Karpas-422 (cell line): ENCODE data around the gene PRRG4. TPM values are rescaled to one million over a fixed set of nuclear protein-coding genes. Genes with fewer than 3 reads are reported as not detected.

ENCODE experiments used
- DNase-seq: peaks from one replicate; pipeline ENCODE4 v3.0.0-alpha.2; 2015
- H2AFZ ChIP-seq: fragments of 200-600 bp; sonication (generic); 2 replicates; pipeline ENCODE4 v1.6.1; 2014; ENCODE audit warnings: antibody characterized with exemption, low read length, mixed read lengths
- H3K27ac ChIP-seq: fragments of 200-600 bp; sonication (generic); 2 replicates; pipeline ENCODE4 v1.5.1; 2014; ENCODE audit warnings: mild to moderate bottlenecking, low read length, moderate library complexity
- H3K27me3 ChIP-seq: fragments of 200-600 bp; sonication (generic); 2 replicates; pipeline ENCODE4 v1.6.1; 2014; ENCODE audit warnings: low read length, mixed read lengths
- H3K36me3 ChIP-seq: fragments of 200-600 bp; sonication (generic); 2 replicates; pipeline ENCODE4 v1.6.1; 2014; ENCODE audit warnings: low read length, mixed read lengths; ENCODE audit not compliant: insufficient read depth
- H3K4me1 ChIP-seq: fragments of 200-600 bp; sonication (generic); 2 replicates; pipeline ENCODE4 v1.6.1; 2014; ENCODE audit warnings: mild to moderate bottlenecking, low read length, mixed read lengths
- H3K4me2 ChIP-seq: fragments of 200-600 bp; sonication (generic); 2 replicates; pipeline ENCODE4 v1.6.1; 2014; ENCODE audit warnings: low read length, low read depth, mild to moderate bottlenecking; ENCODE audit not compliant: poor library complexity, severe bottlenecking
- H3K4me3 ChIP-seq: fragments of 200-600 bp; sonication (generic); 2 replicates; pipeline ENCODE4 v1.5.1; 2014; ENCODE audit warnings: mild to moderate bottlenecking, antibody characterized with exemption, low read length, mixed read lengths
- H3K79me2 ChIP-seq: fragments of 200-600 bp; sonication (generic); 2 replicates; pipeline ENCODE4 v1.6.1; 2014; ENCODE audit warnings: mild to moderate bottlenecking, low read length, mixed read lengths
- H3K9ac ChIP-seq: fragments of 200-600 bp; sonication (generic); 2 replicates; pipeline ENCODE4 v1.6.0; 2014; ENCODE audit warnings: low read length
- H3K9me2 ChIP-seq: fragments of 200-600 bp; sonication (generic), shearing (Covaris generic); replicated peaks from 2 replicates; pipeline ENCODE4 v1.6.0; 2014; ENCODE audit warnings: mild to moderate bottlenecking, low read length, moderate library complexity; ENCODE audit not compliant: insufficient read depth
- H3K9me3 ChIP-seq: fragments of 300-700, 200-600 bp; sonication (generic); 2 replicates; pipeline ENCODE4 v1.6.1; 2014; ENCODE audit warnings: low read length, mixed read lengths
- H4K20me1 ChIP-seq: fragments of 200-600 bp; sonication (generic); 2 replicates; pipeline ENCODE4 v1.6.1; 2014; ENCODE audit warnings: mild to moderate bottlenecking, antibody characterized with exemption, low read length, low read depth; ENCODE audit not compliant: insufficient read depth
- total RNA-seq: library from RNA; depleted of rRNA; stranded (reverse); fragments of >200 nt; shearing (Covaris generic); gene quantifications from 2 replicates; pipeline ENCODE4 v1.2.3, GENCODE V29; 2014; ENCODE audit warnings: low replicate concordance

PRRG4 gene
- total RNA-seq, 1 experiment from 2014 or later: 0.19 TPM

GRCh38 chr11:32894149-32894827 is 64.6 kb downstream of the PRRG4 start:
- peaks cover 19% of the 10 kb centered on the region; the same call in 1 of the 2 replicates for H3K36me3 ChIP-seq
- H3K9ac ChIP-seq: peak overlapping the region; percentile 98
- peaks cover 61% of the 10 kb centered on the region for H3K79me2 ChIP-seq
- H3K9me2 ChIP-seq: no peaks in the 10 kb centered on the region
- peak overlapping the region; percentile 95 for H3K4me3 ChIP-seq
- peaks cover 36% of the 10 kb centered on the region for H3K4me1 ChIP-seq
- no peaks in the 10 kb centered on the region for H3K27me3 ChIP-seq
- DNase-seq: peak; percentile 84
- peak overlapping the region; percentile 87 for H3K4me2 ChIP-seq
- H3K9me3 ChIP-seq: no peaks in the 10 kb centered on the region
- H3K27ac ChIP-seq: peak overlapping the region; percentile 78
- peaks cover 6% of the 10 kb centered on the region for H4K20me1 ChIP-seq
- no peak overlapping the region for H2AFZ ChIP-seq

GRCh38 chr11:32894921-32895320 is 65.2 kb downstream of the PRRG4 start:
- H2AFZ ChIP-seq: no peak overlapping the region
- H3K9me2 ChIP-seq: no peaks in the 10 kb centered on the region
- no peaks in the 10 kb centered on the region for H3K9me3 ChIP-seq
- H3K4me2 ChIP-seq: peak overlapping the region; percentile 87
- DNase-seq: no peak
- H3K79me2 ChIP-seq: peaks cover 68% of the 10 kb centered on the region
- peak overlapping the region; percentile 98 for H3K9ac ChIP-seq
- H3K36me3 ChIP-seq: peaks cover 19% of the 10 kb centered on the region; the same call in 1 of the 2 replicates
- H3K27ac ChIP-seq: peak overlapping the region; percentile 78
- peak overlapping the region; percentile 95 for H3K4me3 ChIP-seq
- H3K27me3 ChIP-seq: no peaks in the 10 kb centered on the region
- peaks cover 36% of the 10 kb centered on the region for H3K4me1 ChIP-seq
- peaks cover 11% of the 10 kb centered on the region for H4K20me1 ChIP-seq

- H3K4me2 ChIP-seq: peak overlapping the region; percentile 87
- peaks cover 19% of the 10 kb centered on the region; the same call in 1 of the 2 replicates for H3K36me3 ChIP-seq
- H3K4me1 ChIP-seq: peaks cover 36% of the 10 kb centered on the region
- H3K4me3 ChIP-seq: peak overlapping the region; percentile 95
- H3K9ac ChIP-seq: peak overlapping the region; percentile 98
- peak overlapping the region; percentile 78 for H3K27ac ChIP-seq
- H4K20me1 ChIP-seq: peaks cover 11% of the 10 kb centered on the region
- peaks cover 73% of the 10 kb centered on the region for H3K79me2 ChIP-seq
- no peaks in the 10 kb centered on the region for H3K9me2 ChIP-seq
- no peaks in the 10 kb centered on the region for H3K27me3 ChIP-seq
- H3K9me3 ChIP-seq: no peaks in the 10 kb centered on the region
- no peak overlapping the region for H2AFZ ChIP-seq
- no peak for DNase-seq
These were observed 65.7 kb downstream of the PRRG4 start for GRCh38 chr11:32895471-32895870.

GRCh38 chr11:32897103-32897502 is 67.4 kb downstream of the PRRG4 start:
- peaks cover 89% of the 10 kb centered on the region for H3K79me2 ChIP-seq
- no peaks in the 10 kb centered on the region for H3K9me3 ChIP-seq
- no peaks in the 10 kb centered on the region for H3K27me3 ChIP-seq
- H3K36me3 ChIP-seq: peaks cover 23% of the 10 kb centered on the region; the same call in 1 of the 2 replicates
- H3K4me3 ChIP-seq: no peak overlapping the region
- no peak for DNase-seq
- H3K9me2 ChIP-seq: no peaks in the 10 kb centered on the region
- no peak overlapping the region for H2AFZ ChIP-seq
- peaks cover 25% of the 10 kb centered on the region for H3K4me1 ChIP-seq
- H4K20me1 ChIP-seq: peaks cover 17% of the 10 kb centered on the region
- H3K4me2 ChIP-seq: no peak overlapping the region
- no peak overlapping the region for H3K9ac ChIP-seq
- no peak overlapping the region for H3K27ac ChIP-seq

- H4K20me1 ChIP-seq: peaks cover 17% of the 10 kb centered on the region
- no peak overlapping the region for H3K27ac ChIP-seq
- H3K9ac ChIP-seq: no peak overlapping the region
- H3K36me3 ChIP-seq: peaks cover 27% of the 10 kb centered on the region; the same call in 1 of the 2 replicates
- peaks cover 100% of the 10 kb centered on the region for H3K79me2 ChIP-seq
- H3K9me2 ChIP-seq: no peaks in the 10 kb centered on the region
- no peak overlapping the region for H3K4me3 ChIP-seq
- H3K27me3 ChIP-seq: no peaks in the 10 kb centered on the region
- H3K4me2 ChIP-seq: no peak overlapping the region
- H3K4me1 ChIP-seq: peaks cover 32% of the 10 kb centered on the region
- DNase-seq: no peak
- no peak overlapping the region for H2AFZ ChIP-seq
- no peaks in the 10 kb centered on the region for H3K9me3 ChIP-seq
These were observed 69.7 kb downstream of the PRRG4 start for GRCh38 chr11:32899438-32899837.

- Histone ChIP-seq H3K9me3 (no peaks in the 10 kb centered on the region), H3K4me2 (no peak overlapping the region), H4K20me1 (peaks cover 14% of the 10 kb centered on the region), H3K4me3 (no peak overlapping the region), H3K27me3 (no peaks in the 10 kb centered on the region), H3K79me2 (peaks cover 99% of the 10 kb centered on the region), H3K4me1 (peaks cover 23% of the 10 kb centered on the region), H3K27ac (no peak overlapping the region), H3K9me2 (no peaks in the 10 kb centered on the region), H3K36me3 (peaks cover 27% of the 10 kb centered on the region; the same call in 1 of the 2 replicates), H2AFZ (no peak overlapping the region), H3K9ac (no peak overlapping the region)
- no peak for DNase-seq
These were observed 72.5 kb downstream of the PRRG4 start for GRCh38 chr11:32902089-32902665.

GRCh38 chr11:32905028-32905667 is 75.4 kb downstream of the PRRG4 start:
- H3K79me2 ChIP-seq: peaks cover 99% of the 10 kb centered on the region
- no peak for DNase-seq
- no peak overlapping the region for H2AFZ ChIP-seq
- H3K4me3 ChIP-seq: no peak overlapping the region
- H3K4me1 ChIP-seq: peaks cover 23% of the 10 kb centered on the region
- H3K9me2 ChIP-seq: no peaks in the 10 kb centered on the region
- H3K27ac ChIP-seq: peak overlapping the region; percentile 33
- peaks cover 7% of the 10 kb centered on the region; the same call in 1 of the 2 replicates for H4K20me1 ChIP-seq
- no peak overlapping the region for H3K4me2 ChIP-seq
- H3K9me3 ChIP-seq: no peaks in the 10 kb centered on the region
- H3K9ac ChIP-seq: no peak overlapping the region
- no peaks in the 10 kb centered on the region for H3K27me3 ChIP-seq
- peaks cover 28% of the 10 kb centered on the region; the same call in 1 of the 2 replicates for H3K36me3 ChIP-seq
